Neuronal stem cell (in vitro differentiated cells): Measurements from ENCODE around the gene EXO5. TPM values are rescaled to one million over a fixed set of nuclear protein-coding genes. Genes with fewer than 3 reads are reported as not detected.

Experiments used
- DNase-seq: peaks from one replicate; pipeline ENCODE4 v3.0.0-alpha.2; 2013; ENCODE audit warnings: low spot score
- H2AFZ ChIP-seq: one replicate; pipeline ENCODE4 v1.6.1; 2013; ENCODE audit warnings: mild to moderate bottlenecking, low read length, inconsistent platforms
- H2AK5ac ChIP-seq: 2 replicates; pipeline ENCODE4 v1.6.1; 2013; ENCODE audit warnings: low read depth, mild to moderate bottlenecking, inconsistent platforms, low read length, moderate library complexity, mixed read lengths
- H2BK120ac ChIP-seq: 2 replicates; pipeline ENCODE4 v1.6.1; 2013; ENCODE audit warnings: low read depth, mild to moderate bottlenecking, inconsistent platforms, low read length, moderate library complexity, mixed read lengths
- H2BK12ac ChIP-seq: one replicate; pipeline ENCODE4 v1.6.1; 2013; ENCODE audit warnings: low read length, inconsistent platforms
- H2BK15ac ChIP-seq: 2 replicates; pipeline ENCODE4 v1.6.1; 2013; ENCODE audit warnings: mild to moderate bottlenecking, low read length, inconsistent platforms, mixed read lengths
- H2BK5ac ChIP-seq: one replicate; pipeline ENCODE4 v1.6.1; 2013; ENCODE audit warnings: inconsistent platforms, mild to moderate bottlenecking, low read length, moderate library complexity
- H3K14ac ChIP-seq: one replicate; pipeline ENCODE4 v1.6.1; 2013; ENCODE audit warnings: low read length, inconsistent platforms
- H3K18ac ChIP-seq: 2 replicates; pipeline ENCODE4 v1.6.1; 2013; ENCODE audit warnings: low read length, inconsistent platforms
- H3K23ac ChIP-seq: 2 replicates; pipeline ENCODE4 v1.6.1; 2013; ENCODE audit warnings: low read depth, mild to moderate bottlenecking, mixed read lengths, low read length, inconsistent platforms; ENCODE audit not compliant: poor library complexity
- H3K27ac ChIP-seq: replicated peaks from 3 replicates; pipeline ENCODE4 v1.5.1; 2013; ENCODE audit warnings: low read length, inconsistent platforms
- H3K27me3 ChIP-seq, 3 experiments: 2 replicates each; pipeline ENCODE4 v1.6.1; 2013; ENCODE audit warnings: low read length in 3 of 3, mild to moderate bottlenecking in 2 of 3, inconsistent platforms in 1 of 3, low read depth in 1 of 3, mixed read lengths in 1 of 3, moderate library complexity in 1 of 3; ENCODE audit not compliant: control insufficient read depth in 3 of 3, insufficient read depth in 3 of 3
- H3K36me3 ChIP-seq, 2 donors: replicated peaks in 1 of 2; 2 replicates each; pipeline ENCODE4 v1.6.1; 2013; ENCODE audit warnings: low read length in 2 of 2; ENCODE audit not compliant: control insufficient read depth in 2 of 2, insufficient read depth in 2 of 2
- H3K4ac ChIP-seq: 2 replicates; pipeline ENCODE4 v1.6.1; 2013; ENCODE audit warnings: inconsistent platforms, mild to moderate bottlenecking, low read length, moderate library complexity
- H3K4me1 ChIP-seq, 2 donors: 1 replicate in 1 of 2; 2 replicates in 1 of 2; pipeline ENCODE4 v1.6.1; 2013; ENCODE audit warnings: low read length in 2 of 2, low read depth in 1 of 2; ENCODE audit not compliant: control insufficient read depth in 2 of 2, insufficient read depth in 1 of 2
- H3K4me2 ChIP-seq: one replicate; pipeline ENCODE4 v1.6.1; 2013; ENCODE audit warnings: mild to moderate bottlenecking, low read length, inconsistent platforms; ENCODE audit not compliant: insufficient read depth, poor library complexity, severe bottlenecking
- H3K4me3 ChIP-seq, 2 donors: 2 replicates each; pipeline ENCODE4 v1.5.1; 2013; ENCODE audit warnings: low read length in 2 of 2, mild to moderate bottlenecking in 2 of 2, inconsistent platforms in 1 of 2, moderate library complexity in 1 of 2
- H3K79me1 ChIP-seq: one replicate; pipeline ENCODE4 v1.6.1; 2013; ENCODE audit warnings: low read depth, mild to moderate bottlenecking, inconsistent platforms, low read length, moderate library complexity
- H3K9ac ChIP-seq: one replicate; pipeline ENCODE4 v1.6.1; 2013; ENCODE audit warnings: mild to moderate bottlenecking, low read depth, low read length, inconsistent platforms; ENCODE audit not compliant: poor library complexity
- H3K9me3 ChIP-seq, 2 donors: replicated peaks in 1 of 2; 2 replicates each; pipeline versions ENCODE3 to v1.6.1; 2013; ENCODE audit warnings: low read length in 2 of 2, mild to moderate bottlenecking in 2 of 2, inconsistent platforms in 1 of 2, low read depth in 1 of 2, mixed read lengths in 1 of 2, moderate library complexity in 1 of 2; ENCODE audit not compliant: control insufficient read depth in 2 of 2, insufficient read depth in 1 of 2
- H4K8ac ChIP-seq: one replicate; pipeline ENCODE4 v1.6.1; 2013; ENCODE audit warnings: low read depth, mild to moderate bottlenecking, inconsistent platforms, low read length, moderate library complexity
- H4K91ac ChIP-seq: one replicate; pipeline ENCODE4 v1.6.1; 2013; ENCODE audit warnings: low read length, low read depth, mild to moderate bottlenecking, inconsistent platforms; ENCODE audit not compliant: poor library complexity
- WGBS, 2 donors: extraction: QIAGEN DNeasy Blood & Tissue Kit; methylation state at CpG; one replicate each; pipeline ENCODE4 v1.1.7; 2013; ENCODE audit warnings: missing lambda C conversion rate in 2 of 2, mixed read lengths in 1 of 2; ENCODE audit not compliant: insufficient read length in 2 of 2, insufficient replicate concordance in 1 of 2; ENCODE audit errors: extremely low coverage in 2 of 2; 5-methylcytosine and 5-hydroxymethylcytosine counted together
- polyA plus RNA-seq, 2 experiments: library from polyadenylated mRNA; stranded (reverse); fragments of 200-250 nt; gene quantifications; one replicate each; pipeline ENCODE4 v1.2.3, GENCODE V29; 2013

The EXO5 gene
- polyA plus RNA-seq (2013, experiment 1 of 2): 3.6 TPM
- polyA plus RNA-seq (2013, experiment 2 of 2): 3.9 TPM

- Histone ChIP-seq H2BK5ac (peak within 1 kb of the TSS; percentile 61), H2BK120ac (peak within 1 kb of the TSS; percentile 91), H3K79me1 (no peaks in the 10 kb centered on the region), H3K4me3 (peak within 1 kb of the TSS; percentile 59 to 81), H2BK15ac (peak within 1 kb of the TSS; percentile 94), H3K27me3 (no peaks in the 10 kb centered on the region), H2AFZ (peak within 1 kb of the TSS; percentile 98), H4K91ac (peak within 1 kb of the TSS; percentile 30), H3K23ac (peak within 1 kb of the TSS; percentile 21), H2AK5ac (no peak within 1 kb of the TSS), H3K9ac (peak within 1 kb of the TSS; percentile 87), H3K36me3 (no peaks in the 10 kb centered on the region), H3K27ac (no peak within 1 kb of the TSS), H3K4me2 (peak within 1 kb of the TSS; percentile 81), H2BK12ac (no peak within 1 kb of the TSS), H3K18ac (peak within 1 kb of the TSS; percentile 99), H3K4ac (peak within 1 kb of the TSS; percentile 53), H4K8ac (peak within 1 kb of the TSS; percentile 96), H3K4me1 (peaks cover 0 to 6% of the 10 kb centered on the region in 2 donors), H3K14ac (peak within 1 kb of the TSS; percentile 67), H3K9me3 (peaks cover 3 to 37% of the 10 kb centered on the region in 2 donors)
- WGBS, 2 donors: no CpG with 5 or more reads among the region's 76 CpGs
- DNase-seq: peak; percentile 9
Observed at GRCh38 chr1:40508375-40509341, at the start of gene EXO5. Gene EXO5, plus strand, starts transcription at chr1:40508767. Its CDS starts 5,778 bp downstream, at chr1:40514545.

- no peak overlapping the region for H3K4me3 ChIP-seq
- no peak overlapping the region for H4K8ac ChIP-seq
- no CpG with 5 or more reads among the region's 3 CpGs for WGBS, 2 donors
- no peak overlapping the region for H2BK15ac ChIP-seq
- no peak overlapping the region for H3K23ac ChIP-seq
- no peak overlapping the region for H2BK120ac ChIP-seq
- no peak overlapping the region for H2AFZ ChIP-seq
- no peak overlapping the region for H3K4ac ChIP-seq
- H3K36me3 ChIP-seq: peaks cover 25 to 92% of the 10 kb centered on the region in 2 donors
- no peak overlapping the region for H2AK5ac ChIP-seq
- no peak overlapping the region for H2BK12ac ChIP-seq
- no peak overlapping the region for H4K91ac ChIP-seq
- no peak overlapping the region for H3K27ac ChIP-seq
- no peak overlapping the region for H2BK5ac ChIP-seq
- H3K18ac ChIP-seq: no peak overlapping the region
- DNase-seq: no peak
- no peaks in the 10 kb centered on the region for H3K27me3 ChIP-seq
- no peak overlapping the region for H3K4me2 ChIP-seq
- no peaks in the 10 kb centered on the region for H3K4me1 ChIP-seq
- peaks cover 41 to 100% of the 10 kb centered on the region in 2 donors for H3K9me3 ChIP-seq
- H3K9ac ChIP-seq: no peak overlapping the region
- no peak overlapping the region for H3K14ac ChIP-seq
- H3K79me1 ChIP-seq: no peaks in the 10 kb centered on the region
Observed at GRCh38 chr1:40462956-40463590, 45.5 kb upstream of the EXO5 start.

- H3K14ac ChIP-seq: no peak overlapping the region
- no peak overlapping the region for H3K23ac ChIP-seq
- peaks cover 5 to 39% of the 10 kb centered on the region in 2 donors for H3K36me3 ChIP-seq
- H3K9ac ChIP-seq: no peak overlapping the region
- DNase-seq: no peak
- no peak overlapping the region for H4K8ac ChIP-seq
- no peaks in the 10 kb centered on the region for H3K4me1 ChIP-seq
- no peak overlapping the region for H2BK12ac ChIP-seq
- no peak overlapping the region for H2AK5ac ChIP-seq
- no peak overlapping the region for H2BK15ac ChIP-seq
- no peak overlapping the region for H3K4me3 ChIP-seq
- peaks cover 22 to 71% of the 10 kb centered on the region in 2 donors for H3K9me3 ChIP-seq
- no peaks in the 10 kb centered on the region for H3K27me3 ChIP-seq
- H3K4ac ChIP-seq: no peak overlapping the region
- no peaks in the 10 kb centered on the region for H3K79me1 ChIP-seq
- no peak overlapping the region for H3K4me2 ChIP-seq
- no peak overlapping the region for H2AFZ ChIP-seq
- H3K18ac ChIP-seq: no peak overlapping the region
- no peak overlapping the region for H4K91ac ChIP-seq
- no peak overlapping the region for H3K27ac ChIP-seq
- no peak overlapping the region for H2BK120ac ChIP-seq
- H2BK5ac ChIP-seq: no peak overlapping the region
- whole genome bisulfite sequencing, 2 donors: no CpG with 5 or more reads among the region's 2 CpGs
Observed at GRCh38 chr1:40469327-40469726, 39.2 kb upstream of the EXO5 start.

GRCh38 chr1:40475268-40475667 lies 33.3 kb upstream of the EXO5 start:
- peaks cover 0 to 4% of the 10 kb centered on the region in 2 donors for H3K4me1 ChIP-seq
- H3K27me3 ChIP-seq: no peaks in the 10 kb centered on the region
- H3K18ac ChIP-seq: no peak overlapping the region
- no peak for DNase-seq
- no peak overlapping the region for H3K9ac ChIP-seq
- peaks cover 0 to 12% of the 10 kb centered on the region in 2 donors for H3K36me3 ChIP-seq
- no CpG with 5 or more reads among the region's 2 CpGs for WGBS, 2 donors
- H3K4me2 ChIP-seq: no peak overlapping the region
- H2AK5ac ChIP-seq: no peak overlapping the region
- H3K9me3 ChIP-seq: peaks cover 0 to 56% of the 10 kb centered on the region in 2 donors
- no peak overlapping the region for H4K8ac ChIP-seq
- no peak overlapping the region for H3K23ac ChIP-seq
- no peaks in the 10 kb centered on the region for H3K79me1 ChIP-seq
- H3K4me3 ChIP-seq: no peak overlapping the region
- no peak overlapping the region for H3K27ac ChIP-seq
- no peak overlapping the region for H4K91ac ChIP-seq
- H3K4ac ChIP-seq: no peak overlapping the region
- no peak overlapping the region for H2BK15ac ChIP-seq
- H2BK120ac ChIP-seq: no peak overlapping the region
- H2BK5ac ChIP-seq: no peak overlapping the region
- H2AFZ ChIP-seq: no peak overlapping the region
- H2BK12ac ChIP-seq: no peak overlapping the region
- H3K14ac ChIP-seq: no peak overlapping the region
